RWPE1 (cell line): ENCODE measurements around the gene NIPAL3.
"Not testable (repeated sequence)": the region's sequence is repeated elsewhere in the genome, so short reads cannot be mapped to it uniquely, and the experiment has no call there.

Experiments
- CTCF ChIA-PET: fragments of 350-600 bp; sonication (Branson Sonifier 250); formaldehyde crosslinking; extraction: SDS; loops from one replicate; lab custom pipeline; 2021; lab: Yijun Ruan, JAX
- POLR2A ChIA-PET: fragments of 400-600 bp; formaldehyde crosslinking; extraction: SDS; loops from one replicate; lab custom pipeline; 2020; ENCODE audit warnings: antibody characterized with exemption; ENCODE audit not compliant: low non-redundant PET; lab: Yijun Ruan, JAX
- DNase-seq: peaks from one replicate; pipeline ENCODE4 v3.0.0; 2012; ENCODE audit warnings: low spot score
- H3K27ac ChIP-seq: fragments of 450-650 bp; 2 replicates; pipeline ENCODE4 v1.5.1; 2017
- TF ChIP-seq, protein P1 (sequence below): fragments of 450-650 bp; conservative IDR thresholded peaks from 2 replicates; pipeline ENCODE4 v1.5.1; 2017; ENCODE audit warnings: low read depth, mild to moderate bottlenecking

The NIPAL3 gene

DNA sequence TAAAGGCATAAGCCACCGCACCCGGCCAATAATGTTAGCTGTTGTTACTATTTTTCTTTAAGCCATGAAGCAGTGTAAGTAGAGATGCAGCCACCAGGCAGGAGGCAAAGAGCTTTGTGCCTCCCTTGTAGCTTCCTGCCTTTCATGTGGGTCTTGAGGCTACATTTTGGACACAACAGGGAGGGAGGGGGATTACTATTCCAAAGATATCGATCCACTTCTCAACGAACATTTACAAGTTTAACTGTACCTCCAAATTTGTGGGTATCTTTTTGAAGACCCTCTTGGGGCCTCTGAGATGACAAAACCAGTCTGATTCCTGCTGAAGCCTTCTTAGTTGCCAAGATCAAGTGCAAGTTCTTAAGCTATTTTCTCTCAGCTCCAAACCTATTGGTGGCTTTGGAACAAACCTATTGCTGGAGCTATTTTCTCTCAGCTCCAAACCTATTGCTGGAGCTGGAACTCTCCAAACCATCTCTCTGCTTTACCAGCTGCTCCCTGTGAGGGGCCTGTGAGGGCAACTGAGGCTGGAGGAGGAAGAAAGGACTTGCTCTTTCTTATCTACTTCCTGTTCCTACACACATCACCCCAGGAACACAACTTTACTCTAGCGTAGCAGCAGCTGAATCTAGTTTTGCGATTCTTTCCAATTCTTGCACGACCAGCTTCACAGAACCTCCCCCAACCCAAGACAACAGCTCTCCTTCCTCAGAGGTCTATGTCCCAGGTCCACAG lies 70.9 kb downstream of the NIPAL3 start:
- DNase-seq, result no peak
- TF ChIP-seq, protein P1, sequence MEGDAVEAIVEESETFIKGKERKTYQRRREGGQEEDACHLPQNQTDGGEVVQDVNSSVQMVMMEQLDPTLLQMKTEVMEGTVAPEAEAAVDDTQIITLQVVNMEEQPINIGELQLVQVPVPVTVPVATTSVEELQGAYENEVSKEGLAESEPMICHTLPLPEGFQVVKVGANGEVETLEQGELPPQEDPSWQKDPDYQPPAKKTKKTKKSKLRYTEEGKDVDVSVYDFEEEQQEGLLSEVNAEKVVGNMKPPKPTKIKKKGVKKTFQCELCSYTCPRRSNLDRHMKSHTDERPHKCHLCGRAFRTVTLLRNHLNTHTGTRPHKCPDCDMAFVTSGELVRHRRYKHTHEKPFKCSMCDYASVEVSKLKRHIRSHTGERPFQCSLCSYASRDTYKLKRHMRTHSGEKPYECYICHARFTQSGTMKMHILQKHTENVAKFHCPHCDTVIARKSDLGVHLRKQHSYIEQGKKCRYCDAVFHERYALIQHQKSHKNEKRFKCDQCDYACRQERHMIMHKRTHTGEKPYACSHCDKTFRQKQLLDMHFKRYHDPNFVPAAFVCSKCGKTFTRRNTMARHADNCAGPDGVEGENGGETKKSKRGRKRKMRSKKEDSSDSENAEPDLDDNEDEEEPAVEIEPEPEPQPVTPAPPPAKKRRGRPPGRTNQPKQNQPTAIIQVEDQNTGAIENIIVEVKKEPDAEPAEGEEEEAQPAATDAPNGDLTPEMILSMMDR, result no peak
- no peak overlapping the region for H3K27ac ChIP-seq
- CTCF ChIA-PET, result interaction anchor here (0.6 kb wide), 1 partner anchor 336 kb away, joined by 3 read pairs; no protein-coding TSS in a partner anchor
- POLR2A ChIA-PET, result no interaction called here

DNA sequence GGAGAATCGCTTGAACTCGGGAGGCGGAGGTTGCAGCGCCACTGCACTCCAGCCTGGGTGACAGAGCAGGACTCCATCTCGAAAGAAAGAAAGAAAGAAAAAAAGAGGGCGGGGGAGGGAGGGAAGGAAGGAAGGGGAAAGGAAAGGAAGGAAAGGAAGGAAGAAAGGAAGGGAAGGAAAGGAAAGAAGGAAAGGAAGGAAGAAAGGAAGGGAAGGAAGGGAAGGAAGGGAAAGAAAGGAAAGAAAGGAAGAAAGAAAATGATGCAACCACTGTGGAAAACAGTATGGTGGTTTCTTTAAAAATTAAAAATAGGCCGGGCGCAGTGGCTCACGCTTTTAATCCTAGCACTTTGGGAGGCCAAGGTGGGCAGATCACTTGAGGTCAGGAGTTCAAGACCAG lies 71.9 kb downstream of the NIPAL3 start:
- TF ChIP-seq, protein P1, result no peak
- DNase-seq, result no peak
- POLR2A ChIA-PET, result no interaction called here
- H3K27ac ChIP-seq, result no peak overlapping the region
- CTCF ChIA-PET, result no interaction called here

DNA sequence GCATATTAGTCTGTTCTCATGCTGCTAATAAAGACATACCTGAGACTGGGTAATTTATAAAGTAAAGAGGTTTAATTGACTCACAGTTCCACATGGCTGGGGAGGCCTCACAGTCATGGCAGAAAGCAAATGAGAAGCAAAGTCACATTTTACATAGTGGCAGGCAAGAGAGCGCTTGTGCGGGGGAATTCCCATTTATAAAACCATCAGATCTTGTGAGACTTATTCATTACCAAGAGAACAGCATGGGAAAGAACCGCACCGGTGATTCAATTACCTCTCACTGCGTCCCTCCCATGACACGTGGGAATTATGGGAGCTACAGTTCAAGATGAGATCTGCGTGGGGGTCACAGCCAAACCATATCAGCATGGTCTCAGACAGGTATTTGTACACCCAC lies 72.6 kb downstream of the NIPAL3 start:
- CTCF ChIA-PET, POLR2A ChIA-PET, H3K27ac ChIP-seq, DNase-seq: not testable (repeated sequence)

DNA sequence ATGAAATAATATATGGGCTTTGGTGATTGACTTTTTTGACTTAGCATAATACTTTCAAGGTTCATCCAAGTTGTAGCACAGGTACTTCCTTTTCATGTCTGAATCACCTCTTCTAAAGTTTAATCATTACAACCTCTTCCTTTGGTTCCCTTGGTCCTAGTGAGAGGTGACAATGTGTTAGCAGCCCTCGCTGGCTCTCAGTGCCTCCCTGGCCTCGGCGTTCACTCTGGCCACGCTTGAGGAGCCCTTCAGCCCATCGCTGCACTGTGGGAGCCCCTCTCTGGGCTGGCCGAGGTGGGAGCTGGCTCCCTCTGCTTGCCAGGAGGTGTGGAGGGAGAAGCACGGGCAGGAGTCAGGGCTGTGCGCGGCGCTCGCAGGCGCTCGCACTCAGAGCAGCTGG lies 74.1 kb downstream of the NIPAL3 start:
- DNase-seq, result no peak
- POLR2A ChIA-PET, result no interaction called here
- TF ChIP-seq, protein P1, result no peak
- H3K27ac ChIP-seq, result no peak overlapping the region
- CTCF ChIA-PET, result no interaction called here

DNA sequence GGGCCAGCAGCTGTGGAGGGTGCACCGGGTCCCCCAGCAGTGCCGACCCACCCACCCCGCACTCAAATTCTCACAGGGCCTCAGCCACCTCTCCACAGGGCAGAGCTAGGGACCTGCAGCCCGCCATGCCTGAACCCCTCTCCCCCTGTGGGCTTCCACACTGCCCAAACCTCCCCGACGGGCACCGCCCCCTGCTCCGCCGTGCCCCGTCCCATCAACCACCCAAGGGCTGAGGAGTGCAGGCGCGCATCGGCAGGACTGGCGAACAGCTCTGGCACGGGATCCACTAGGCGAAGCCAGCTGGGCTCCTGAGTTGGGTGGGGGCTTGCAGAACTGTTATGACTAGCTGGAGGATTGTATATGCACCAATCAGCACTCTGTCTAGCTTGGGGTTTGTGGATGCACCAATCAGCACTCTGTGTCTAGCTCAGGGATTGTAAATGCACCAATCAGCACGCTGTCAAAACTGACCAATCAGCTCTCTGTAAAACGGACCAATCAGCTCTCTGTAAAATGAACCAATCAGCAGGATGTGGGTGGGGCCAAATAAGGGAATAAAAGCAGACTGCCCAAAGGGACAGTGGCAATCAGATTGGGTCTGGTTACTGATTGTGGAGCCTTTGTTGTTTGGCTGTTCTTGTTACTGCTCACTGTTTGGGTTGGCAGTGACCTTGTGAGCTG lies 74.6 kb downstream of the NIPAL3 start:
- DNase-seq, result no peak
- ChIA-PET POLR2A (no interaction called here), CTCF (interaction anchor here (1.1 kb wide), 1 partner anchor 97 kb away, joined by 3 read pairs; no protein-coding TSS in a partner anchor)
- TF ChIP-seq, protein P1, result no peak
- H3K27ac ChIP-seq, result no peak overlapping the region

DNA sequence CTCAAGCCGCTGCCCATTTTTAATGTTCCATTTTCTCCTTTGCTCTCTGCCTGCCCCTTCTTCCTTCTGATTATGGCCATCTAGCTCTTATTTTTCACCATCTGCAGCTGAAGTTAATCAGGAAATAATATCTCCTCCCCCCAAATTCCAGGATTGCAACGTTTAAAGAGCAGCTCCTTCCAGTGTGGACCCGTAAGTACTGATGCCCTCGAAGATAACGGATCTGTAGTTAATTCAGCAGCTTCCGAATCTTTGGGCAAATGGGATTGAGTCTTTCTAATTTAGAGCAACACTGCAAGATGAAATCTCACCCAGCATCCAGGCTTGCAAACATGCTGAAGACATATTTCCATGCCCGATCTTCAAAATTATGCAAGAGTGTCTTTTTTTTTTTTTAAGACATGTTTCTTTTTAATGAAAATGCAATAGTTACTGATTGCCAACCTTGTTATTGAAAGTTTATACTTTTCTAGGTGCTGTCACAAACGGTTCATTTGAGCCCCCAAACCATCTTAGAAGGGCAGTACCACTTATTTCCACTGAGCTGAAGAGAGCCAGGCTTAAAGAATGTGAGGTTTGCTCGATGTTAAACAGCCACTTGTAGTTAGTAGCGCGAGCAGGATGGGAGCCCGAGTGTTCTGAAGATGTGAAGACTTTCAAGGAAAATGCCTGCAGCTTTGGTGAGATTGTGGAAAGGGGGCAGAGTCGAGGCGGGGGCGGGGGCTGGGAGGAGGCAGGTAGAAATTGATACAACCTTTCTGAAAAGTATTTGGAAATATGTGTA lies 76.2 kb downstream of the NIPAL3 start:
- ChIA-PET CTCF (interaction anchor here (0.5 to 1.1 kb wide), 3 partner anchors 39 to 146 kb away, joined by 3 to 5 read pairs (median 3); no protein-coding TSS in a partner anchor), POLR2A (no interaction called here)
- no peak overlapping the region for H3K27ac ChIP-seq
- DNase-seq, result no peak
- TF ChIP-seq, protein P1, result no peak

DNA sequence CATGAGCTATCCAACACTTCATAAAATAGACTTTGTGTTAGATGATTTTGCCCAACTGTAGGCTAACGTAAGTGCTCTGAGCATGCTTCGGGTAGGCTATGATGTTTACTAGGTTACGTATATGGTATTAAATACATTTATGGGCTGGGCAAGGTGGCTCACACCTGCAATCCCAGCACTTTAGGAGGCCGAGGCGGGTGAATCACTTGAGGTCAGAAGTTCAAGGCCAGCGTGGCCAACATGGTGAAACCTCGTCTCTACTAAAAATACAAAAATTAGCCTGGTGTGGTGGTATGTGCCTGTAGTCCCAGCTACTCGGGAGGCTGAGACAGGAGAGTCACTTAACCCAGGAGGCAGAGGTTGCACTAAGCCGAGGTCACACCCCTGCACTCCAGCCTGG lies 77.3 kb downstream of the NIPAL3 start:
- POLR2A ChIA-PET, H3K27ac ChIP-seq, DNase-seq: not testable (repeated sequence)
- CTCF ChIA-PET, result interaction anchor here (0.6 kb wide), 2 partner anchors 81 to 208 kb away, joined by 4 to 7 read pairs; no protein-coding TSS in a partner anchor
